ENCODE measurements around the gene PLCB4.

- no peak for TF ChIP-seq CTCF (IDR thresholded peaks at IDR 0.05; ENCODE audit: insufficient read depth, low read length)
- no peak for TF ChIP-seq POLR2AphosphoS5 (IDR thresholded peaks at IDR 0.05; ENCODE audit: low read depth)
These were observed at the start of gene PLCB4 for GRCh38 chr20:9068841-9069663.
